GM19328 (cell line): Measurements from ENCODE around the gene FDPS.
"Not testable (repeated sequence)": the region's sequence is repeated elsewhere in the genome, so short reads cannot be mapped to it uniquely, and the experiment has no call there.

ENCODE experiments used
- ATAC-seq: cut with Tn5 transposase; IDR thresholded peaks from one replicate; pipeline ENCODE4 v1.9.1; 2021; ENCODE audit warnings: mild to moderate bottlenecking, moderate library complexity; ENCODE audit not compliant: unreplicated experiment

Gene FDPS

DNA sequence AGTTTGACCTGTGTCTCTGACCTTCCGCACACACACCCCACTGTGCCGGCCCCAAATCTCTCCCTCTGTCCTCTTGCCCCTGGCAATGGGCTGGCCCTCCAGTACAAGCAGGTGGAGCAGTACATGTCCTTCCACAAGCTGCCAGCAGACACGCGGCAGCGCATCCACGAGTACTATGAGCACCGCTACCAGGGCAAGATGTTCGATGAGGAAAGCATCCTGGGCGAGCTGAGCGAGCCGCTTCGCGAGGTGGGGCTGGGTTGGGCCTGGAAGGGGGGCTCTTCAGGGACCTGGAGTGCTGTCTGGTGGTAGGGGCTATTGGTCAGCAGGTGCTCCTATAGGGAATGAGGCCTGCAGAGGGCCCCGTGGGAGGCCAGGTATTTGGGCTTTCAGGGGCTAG lies 23.6 kb upstream of the FDPS start:
- no peak for ATAC-seq

DNA sequence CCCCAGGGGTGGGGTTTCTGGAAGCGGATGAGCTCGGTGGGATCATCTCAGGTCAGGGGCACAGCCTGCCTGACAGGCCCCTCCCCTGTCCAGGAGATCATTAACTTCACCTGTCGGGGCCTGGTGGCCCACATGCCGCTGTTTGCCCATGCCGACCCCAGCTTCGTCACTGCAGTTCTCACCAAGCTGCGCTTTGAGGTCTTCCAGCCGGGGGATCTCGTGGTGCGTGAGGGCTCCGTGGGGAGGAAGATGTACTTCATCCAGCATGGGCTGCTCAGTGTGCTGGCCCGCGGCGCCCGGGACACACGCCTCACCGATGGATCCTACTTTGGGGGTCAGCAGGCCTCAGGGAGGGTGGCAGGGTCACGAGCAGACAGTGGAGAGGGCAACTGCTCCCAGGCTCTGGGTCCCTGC lies 23.0 kb upstream of the FDPS start:
- no peak for ATAC-seq

DNA sequence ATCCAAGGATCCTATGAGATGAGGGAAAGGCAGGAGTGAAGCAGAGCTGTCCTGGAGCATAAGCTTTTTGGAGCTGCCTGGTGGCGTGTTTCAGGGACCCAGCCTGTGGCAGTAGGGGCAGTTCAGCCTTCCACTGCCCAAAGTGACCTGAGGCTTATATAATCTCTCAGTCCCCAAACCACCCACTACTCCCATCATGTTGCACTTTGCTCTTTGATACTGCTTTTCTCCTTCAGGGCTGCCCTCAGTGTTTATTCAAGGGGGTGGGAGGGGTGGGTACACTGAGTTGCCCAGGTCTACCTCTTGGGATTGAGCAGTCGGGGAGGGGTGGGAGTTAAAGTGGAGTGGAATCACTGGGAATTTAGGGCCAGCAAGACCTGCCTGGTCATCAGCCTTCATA lies 22.1 kb upstream of the FDPS start:
- ATAC-seq = no peak

DNA sequence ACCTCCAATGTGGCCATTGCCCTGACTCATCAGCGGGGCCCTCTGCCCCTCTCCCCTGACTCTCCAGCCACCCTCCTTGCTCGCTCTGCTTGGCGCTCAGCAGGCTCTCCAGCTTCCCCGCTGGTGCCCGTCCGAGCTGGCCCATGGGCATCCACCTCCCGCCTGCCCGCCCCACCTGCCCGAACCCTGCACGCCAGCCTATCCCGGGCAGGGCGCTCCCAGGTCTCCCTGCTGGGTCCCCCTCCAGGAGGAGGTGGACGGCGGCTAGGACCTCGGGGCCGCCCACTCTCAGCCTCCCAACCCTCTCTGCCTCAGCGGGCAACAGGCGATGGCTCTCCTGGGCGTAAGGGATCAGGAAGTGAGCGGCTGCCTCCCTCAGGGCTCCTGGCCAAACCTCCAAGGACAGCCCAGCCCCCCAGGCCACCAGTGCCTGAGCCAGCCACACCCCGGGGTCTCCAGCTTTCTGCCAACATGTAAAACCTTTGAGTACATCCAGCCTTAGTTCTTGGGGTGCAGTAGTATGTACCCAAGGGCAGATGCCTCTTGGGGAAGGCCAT lies 20.6 kb upstream of the FDPS start:
- ATAC-seq = no peak

DNA sequence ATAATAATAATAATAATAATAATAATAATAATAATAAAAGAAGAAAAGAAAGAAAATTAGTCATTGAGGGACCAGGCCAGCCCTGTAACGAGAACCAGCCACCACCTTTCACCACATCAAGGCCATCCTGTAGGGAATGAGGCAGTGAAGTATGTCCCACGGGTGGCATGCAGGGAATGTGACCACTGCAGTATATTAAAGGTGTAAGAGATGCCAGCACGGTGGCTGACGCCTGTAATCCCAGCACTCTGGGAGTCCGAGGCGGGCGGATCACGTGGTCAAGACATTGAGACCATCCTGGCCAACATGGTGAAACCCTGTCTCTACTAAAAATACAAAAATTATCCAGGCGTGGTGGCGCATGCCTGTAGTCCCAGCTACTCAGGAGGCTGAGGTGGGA lies 17.7 kb upstream of the FDPS start:
- ATAC-seq = not testable (repeated sequence)

DNA sequence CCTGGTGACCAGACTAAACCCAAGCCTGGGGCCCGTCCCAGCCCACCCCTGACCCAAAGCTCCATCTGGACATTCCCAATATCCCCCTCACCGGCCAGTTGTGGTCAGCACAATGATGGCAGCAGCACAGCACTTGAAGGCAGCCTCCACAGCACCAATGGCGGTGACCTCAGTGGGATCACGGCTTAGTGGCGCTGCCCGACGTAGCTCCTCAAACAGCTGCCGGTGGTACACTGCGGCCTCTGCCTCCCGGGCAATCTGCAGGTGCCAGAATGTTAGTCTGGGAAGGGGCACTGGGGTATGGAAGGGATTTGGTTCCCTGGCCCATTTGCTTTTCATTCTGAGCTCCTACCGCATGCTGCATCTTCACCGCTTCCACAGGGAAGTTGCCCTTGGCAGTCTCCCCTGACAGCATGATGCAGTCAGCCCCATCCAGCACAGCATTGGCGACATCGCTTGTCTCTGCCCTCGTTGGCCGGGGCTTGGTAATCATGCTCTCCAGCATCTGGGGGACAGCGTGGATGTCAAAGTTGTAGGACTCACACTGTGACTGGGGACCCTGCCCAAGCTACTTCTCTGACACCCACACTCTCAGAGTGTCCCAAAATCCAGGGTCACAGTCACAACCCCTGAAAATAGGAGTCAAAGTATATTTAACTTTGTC lies 15.4 kb upstream of the FDPS start:
- ATAC-seq = no peak

DNA sequence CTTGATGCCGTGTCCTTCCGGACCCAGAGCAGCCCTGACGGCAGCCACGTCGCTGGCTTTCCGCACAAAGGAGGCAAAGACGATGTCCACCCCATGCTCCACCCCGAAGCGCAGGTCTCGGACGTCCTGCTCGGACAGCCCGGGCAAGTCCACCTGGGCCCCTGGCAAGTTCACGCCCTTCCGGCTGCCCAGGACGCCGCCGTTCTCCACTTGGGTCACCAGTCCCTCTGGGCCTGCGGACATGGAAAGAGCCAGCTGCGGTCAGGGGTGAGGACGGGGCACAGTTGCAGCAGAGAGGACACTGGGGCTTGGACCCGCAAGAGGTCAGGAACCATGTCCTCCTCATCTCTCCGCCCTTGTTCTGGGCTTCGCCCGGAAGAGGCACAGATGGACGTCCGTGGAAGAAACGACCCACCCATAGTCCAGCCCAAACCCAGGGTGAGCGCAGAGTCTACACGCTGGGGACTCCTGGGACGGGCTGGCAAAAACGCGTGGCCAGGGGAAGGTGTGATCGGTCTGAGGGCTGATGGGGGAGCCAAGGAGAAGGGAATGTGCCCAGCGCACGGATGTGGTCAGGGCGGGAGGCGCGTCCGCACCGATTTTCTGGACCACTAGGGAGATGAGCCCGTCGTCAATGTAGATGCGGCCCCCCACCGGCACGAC lies 14.0 kb upstream of the FDPS start:
- no peak for ATAC-seq

DNA sequence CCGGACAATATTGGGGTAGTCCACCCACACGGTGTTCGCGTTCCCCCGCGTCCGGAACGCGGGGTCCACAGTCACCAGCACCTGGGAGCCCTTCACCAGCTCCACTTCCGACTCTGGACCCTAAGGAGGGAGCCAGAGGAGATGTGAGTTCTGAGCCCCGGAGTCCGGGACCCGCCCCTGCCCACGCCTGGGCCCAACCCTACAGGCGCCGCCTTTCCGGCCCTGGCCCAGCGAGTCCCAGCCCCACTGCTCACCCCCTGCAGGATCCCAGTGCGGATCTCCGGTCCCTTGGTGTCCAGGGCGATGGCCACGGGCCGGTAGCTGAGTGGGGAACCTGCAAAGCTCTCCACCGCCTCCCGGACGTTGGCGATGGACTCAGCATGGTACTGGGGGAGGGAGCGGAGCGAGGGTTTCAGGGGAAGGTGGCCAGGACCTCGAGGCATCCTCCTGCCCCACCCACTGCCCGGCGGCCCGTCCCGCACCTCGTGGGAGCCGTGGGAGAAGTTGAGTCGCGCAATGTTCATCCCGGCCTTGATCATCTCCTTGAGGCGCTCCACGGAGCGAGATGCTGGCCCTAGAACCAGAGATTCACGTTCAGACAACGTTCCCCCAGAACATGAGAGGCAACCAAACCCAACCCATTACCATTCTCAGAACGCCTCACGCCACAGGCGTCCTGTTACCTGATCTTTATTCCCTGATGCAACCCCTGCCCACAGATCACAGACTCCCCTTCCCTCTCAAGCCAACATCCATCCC lies 13.3 kb upstream of the FDPS start:
- no peak for ATAC-seq

DNA sequence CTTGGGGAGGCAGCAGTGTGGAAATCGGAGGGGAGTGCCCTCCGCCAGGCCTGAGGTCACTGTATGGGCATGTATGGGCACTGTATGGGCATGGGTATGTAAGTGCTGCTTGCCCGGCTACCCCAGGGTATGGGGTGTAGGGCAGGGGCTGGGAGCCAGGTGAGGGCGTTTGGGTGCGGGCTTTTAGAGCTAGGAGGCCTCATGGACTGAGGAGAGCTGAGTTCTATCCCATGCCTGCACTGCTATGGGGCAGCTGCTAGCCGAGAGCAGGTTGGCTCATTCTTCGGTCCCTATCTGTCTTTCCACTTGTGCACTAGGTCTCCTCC lies 12.8 kb upstream of the FDPS start:
- no peak for ATAC-seq

DNA sequence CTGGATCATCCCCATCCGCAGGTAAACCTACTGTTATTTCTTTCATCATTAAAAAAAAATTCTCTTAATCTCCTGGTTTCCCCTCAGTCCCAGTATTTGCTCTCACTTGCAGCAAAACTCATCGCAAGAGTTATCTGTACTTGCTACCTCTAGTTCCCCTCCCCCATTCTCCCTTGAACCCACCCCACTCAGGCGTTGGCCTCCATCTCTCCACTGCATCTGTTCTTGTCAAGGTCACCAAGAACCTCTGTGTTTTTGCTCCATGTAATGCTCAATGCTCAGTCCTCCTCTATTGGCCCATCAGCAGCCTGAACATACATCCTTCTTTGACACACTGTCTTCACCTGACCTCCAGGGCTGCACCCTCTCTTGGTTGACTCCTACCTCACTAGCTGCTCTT lies 12.0 kb upstream of the FDPS start:
- no peak for ATAC-seq

DNA sequence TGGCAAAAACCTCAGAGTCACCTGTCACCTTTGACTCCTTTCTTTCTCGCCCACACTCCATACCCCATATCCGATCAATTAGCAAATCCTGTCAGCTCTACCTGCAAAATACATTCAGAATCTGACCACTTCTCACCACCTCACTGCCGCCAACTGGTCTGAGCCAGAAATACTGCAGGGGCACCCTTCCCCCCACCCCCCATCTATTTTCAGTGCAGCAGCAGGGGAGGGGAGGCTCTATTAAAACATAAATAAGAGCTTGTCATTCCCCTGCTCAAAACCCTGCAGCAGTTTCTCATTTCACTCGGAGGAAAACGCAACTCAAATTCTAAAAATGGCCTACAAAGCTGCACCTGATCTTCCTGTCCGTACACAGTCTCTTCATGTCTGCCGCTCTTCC lies 11.3 kb upstream of the FDPS start:
- ATAC-seq = no peak

DNA sequence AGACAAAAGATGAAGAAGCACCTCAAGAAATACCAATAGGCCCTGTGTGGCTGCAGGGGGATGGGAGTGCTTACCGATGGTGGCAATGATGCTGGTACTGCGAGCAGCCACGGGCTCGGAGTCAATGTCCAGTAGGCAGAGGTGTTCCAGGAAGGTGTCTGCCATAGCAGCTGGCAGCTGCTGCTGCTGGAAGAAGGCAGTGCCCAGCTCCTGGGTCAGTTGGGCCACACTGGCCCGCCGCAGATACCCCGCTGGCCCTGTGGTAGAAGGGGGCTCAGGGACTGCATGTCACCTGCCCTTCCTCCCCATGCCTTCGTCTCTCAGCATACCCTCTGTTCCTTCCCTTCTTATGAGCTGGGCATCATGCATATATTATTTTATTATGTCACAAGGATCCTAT lies 8.6 kb upstream of the FDPS start:
- no peak for ATAC-seq

DNA sequence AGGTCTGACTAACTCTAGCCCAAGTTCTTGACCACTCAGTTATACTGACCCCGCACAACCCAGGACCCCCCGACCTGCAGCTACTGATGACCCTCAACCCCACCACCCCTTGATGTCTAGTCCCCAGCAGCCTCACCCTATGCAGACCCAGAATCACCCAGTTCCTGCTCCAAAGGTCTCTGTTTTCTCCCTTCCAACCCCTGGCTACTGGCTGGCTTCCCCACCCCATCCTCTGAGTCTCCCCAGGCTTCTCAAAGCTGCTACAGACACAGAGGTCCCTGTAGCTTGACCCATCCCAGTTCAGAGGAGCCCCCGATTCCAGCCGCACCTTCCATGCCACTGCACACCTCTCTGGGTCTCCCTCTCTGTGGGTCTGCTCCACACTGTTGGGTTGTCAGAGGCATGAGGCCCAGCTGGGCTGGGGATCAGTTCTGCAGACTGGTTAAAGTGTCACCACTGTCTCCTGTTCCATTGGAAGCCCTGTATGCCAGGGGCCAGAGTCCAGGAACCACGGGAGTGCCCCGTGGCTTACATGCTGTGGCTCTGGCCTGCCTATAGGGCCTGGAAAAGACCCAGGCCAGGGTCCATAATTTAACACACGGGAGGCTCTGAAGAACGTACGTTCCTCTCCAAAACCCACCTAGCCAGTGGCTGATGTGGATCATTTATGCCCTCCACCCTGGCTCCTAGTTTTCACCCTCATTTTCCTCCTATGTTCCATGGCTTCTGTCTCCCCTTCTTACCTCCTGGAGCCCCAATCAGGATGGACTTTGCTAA lies 7.9 kb upstream of the FDPS start:
- ATAC-seq = no peak

DNA sequence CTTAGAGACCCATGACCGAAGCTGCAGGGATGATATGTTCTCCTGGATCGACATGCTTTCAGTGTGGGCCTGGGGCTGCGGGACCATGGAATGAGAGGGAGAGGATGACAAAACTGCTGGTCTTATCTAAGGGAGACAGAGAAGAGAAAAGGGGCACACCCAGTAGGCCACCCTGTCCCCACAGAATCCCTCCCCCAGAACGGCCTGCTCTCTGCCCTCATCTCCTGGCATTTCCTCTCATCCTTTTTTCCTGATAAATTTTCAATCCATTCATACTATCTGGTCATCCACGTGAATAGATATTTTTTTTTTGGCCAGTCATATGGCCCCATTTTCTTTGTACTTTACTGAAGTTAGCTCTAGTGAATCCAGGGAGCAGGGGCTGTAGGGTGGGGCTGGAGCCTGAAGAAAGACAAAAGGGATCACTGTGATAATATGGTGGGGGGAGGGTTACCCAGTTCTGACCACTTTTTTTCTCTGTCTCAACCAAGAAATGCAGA lies 7.3 kb upstream of the FDPS start, which contains the start of gene PKLR:
Gene PKLR, minus strand, starts transcription at position 97 of the 500 bp plus-strand sequence. Its CDS starts 43 bp downstream, at position 54.
- no peak for ATAC-seq

DNA sequence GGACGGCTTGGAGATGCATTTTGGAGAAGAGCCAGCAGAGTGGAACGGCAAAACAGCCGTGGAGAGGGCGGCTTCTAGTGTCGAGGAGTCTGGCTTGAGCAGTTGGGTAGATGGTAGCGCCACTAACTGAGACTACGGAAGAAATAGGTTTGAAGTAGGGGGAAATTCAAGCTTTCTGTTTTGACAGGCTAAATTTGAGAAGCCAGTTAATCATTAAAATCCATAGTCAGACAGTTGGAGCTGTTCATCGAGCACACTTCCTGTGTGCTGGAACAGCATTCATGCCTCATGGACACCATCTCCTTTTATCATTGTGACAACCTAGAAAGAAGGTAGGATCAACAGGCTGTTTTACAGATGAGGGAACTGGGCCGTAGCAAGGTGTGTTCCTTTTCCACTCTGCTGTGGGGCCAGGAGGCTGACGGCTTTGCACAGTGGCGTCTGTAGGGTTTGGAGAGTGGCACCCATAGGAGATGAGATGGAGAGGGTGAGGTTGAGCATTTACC lies 4.1 kb upstream of the FDPS start:
- ATAC-seq = no peak

DNA sequence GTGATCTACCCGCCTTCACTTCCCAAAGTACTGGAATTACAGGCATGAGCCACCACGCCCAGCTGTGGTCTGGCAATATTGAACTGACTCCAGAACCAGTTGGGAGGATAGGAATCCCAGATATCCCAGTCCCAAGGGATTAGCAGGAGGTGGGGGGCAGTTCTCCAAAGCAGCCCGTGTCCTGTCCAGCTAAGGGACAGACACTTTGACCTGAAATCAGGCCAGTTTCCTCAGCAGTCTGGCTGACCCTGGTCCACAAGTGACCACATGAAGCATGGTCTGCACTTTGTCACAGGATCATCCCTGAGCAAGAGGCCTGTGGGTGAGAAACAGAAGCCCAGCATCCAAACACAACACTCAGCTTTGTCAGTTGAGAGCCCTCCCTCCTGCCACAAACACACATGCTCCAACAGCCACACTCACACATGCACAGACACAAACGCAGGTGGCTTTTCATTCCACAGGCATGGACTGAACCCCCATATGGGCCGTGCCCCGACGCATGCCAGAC lies 2.7 kb upstream of the FDPS start:
- no peak for ATAC-seq

DNA sequence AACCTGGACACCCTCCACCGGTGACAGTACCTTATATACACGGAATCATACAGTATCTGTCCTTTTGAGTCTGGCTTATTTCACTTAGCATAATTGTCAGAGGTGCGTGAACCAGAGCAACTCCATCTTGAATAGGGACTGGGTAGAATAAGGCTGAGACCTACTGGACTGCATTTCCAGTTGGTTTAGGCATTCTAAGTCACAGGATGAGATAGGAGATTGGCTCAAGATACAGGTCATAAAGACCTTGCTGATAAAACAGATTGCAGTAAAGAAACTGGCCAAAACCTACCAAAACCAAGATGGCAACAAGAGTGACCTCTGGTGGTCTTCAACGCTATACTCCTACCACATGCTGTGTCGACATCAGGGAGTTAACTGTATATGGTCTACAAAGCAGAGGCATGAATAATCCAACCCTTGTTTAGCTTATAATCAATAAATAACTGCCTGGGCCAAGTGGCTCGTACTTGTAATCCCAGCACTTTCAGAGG lies 1.4 kb upstream of the FDPS start:
- ATAC-seq = no peak

DNA sequence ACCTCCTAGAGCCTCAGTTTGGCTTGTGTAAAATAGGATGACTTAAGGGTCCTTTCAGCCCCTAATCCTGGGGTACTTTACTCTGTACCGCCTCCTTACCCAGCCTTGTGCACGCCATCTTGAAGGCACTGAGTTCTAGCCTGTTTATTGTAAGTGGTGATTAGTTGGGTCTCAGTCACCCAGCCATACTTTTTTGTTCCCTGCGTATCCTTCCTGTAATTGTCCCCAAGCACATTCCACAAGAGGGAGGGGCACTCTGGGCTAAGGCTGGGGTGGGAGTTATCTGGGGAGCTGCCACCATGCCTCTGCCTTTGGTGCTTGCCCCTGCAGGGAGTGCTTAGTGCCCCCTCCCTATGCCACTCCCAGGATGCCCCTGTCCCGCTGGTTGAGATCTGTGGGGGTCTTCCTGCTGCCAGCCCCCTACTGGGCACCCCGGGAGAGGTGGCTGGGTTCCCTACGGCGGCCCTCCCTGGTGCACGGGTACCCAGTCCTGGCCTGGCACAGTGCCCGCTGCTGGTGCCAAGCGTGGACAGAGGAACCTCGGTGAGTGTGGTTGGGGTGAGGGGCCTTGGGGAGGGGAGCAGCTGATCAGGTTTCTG lies 856 bp downstream of the FDPS start:
- no peak for ATAC-seq

DNA sequence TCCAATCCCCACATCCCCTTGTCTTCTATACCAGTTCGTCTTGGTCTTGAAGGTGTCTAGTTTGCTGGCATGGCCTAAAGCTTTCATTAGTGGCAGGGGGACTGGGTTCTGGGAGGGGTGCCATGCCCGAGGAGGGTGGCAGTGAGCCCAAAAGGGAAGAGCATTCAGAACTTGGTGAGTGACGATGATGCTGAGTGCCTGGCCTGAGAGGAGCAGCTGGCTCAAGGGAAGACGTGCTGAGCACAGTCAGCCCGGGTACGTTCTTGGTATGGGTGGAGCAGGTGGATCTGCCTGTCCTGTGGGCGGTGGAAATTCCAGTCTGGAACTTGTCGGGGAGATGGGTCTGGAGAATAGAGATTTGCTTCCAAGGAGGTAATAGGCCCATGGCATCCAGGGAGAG lies 4.6 kb downstream of the FDPS start:
- no peak for ATAC-seq

DNA sequence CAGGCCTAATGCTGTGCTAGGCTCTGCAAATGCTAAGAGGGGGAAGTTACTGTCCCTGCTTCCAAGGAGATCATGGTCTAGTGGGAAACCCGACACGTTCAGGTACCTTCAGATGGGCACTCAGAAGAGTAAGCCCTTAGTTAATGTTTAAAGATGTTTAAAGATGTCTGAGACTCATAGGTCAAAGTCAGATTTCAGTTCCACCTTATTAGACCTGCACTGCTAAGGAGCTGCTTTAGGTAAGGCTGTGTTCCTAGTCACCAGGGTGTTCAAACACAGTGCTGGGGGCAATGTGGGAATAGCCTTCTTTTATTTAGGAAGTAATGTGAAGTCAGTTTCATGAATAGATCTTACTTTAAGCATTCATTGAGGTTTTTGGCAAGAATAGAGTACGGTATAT lies 8.3 kb downstream of the FDPS start:
- no peak for ATAC-seq
